ENCODE results near the gene NCK2.

NCK2 gene

GRCh38 chr2:105827351-105828096 lies 82.8 kb downstream of the NCK2 start:
- H3K9me3 Mint-ChIP-seq = peaks cover 18% of the 10 kb centered on the region
- no peaks in the 10 kb centered on the region for H3K27me3 Mint-ChIP-seq
- peaks cover 88% of the 10 kb centered on the region for H3K4me1 Mint-ChIP-seq (ENCODE audit: low read depth)
- H3K4me3 Mint-ChIP-seq = no peak overlapping the region
- DNase-seq = no peak
- H3K27ac Mint-ChIP-seq = peak overlapping the region; percentile 82
- H3K36me3 Mint-ChIP-seq (ENCODE audit: low read depth) = peaks cover 94% of the 10 kb centered on the region

- DNase-seq = no peak
- Mint-ChIP-seq H3K27ac (peak overlapping the region; percentile 77), H3K4me1 (ENCODE audit: low read depth) (peaks cover 85% of the 10 kb centered on the region), H3K4me3 (no peak overlapping the region), H3K36me3 (ENCODE audit: low read depth) (peaks cover 93% of the 10 kb centered on the region), H3K9me3 (peaks cover 20% of the 10 kb centered on the region), H3K27me3 (no peaks in the 10 kb centered on the region)
Observed at GRCh38 chr2:105828558-105828957, 83.8 kb downstream of the NCK2 start.

- H3K36me3 Mint-ChIP-seq (ENCODE audit: low read depth) = peaks cover 86% of the 10 kb centered on the region
- no peaks in the 10 kb centered on the region for H3K27me3 Mint-ChIP-seq
- H3K27ac Mint-ChIP-seq = peak overlapping the region; percentile 61
- peaks cover 31% of the 10 kb centered on the region for H3K9me3 Mint-ChIP-seq
- no peak for DNase-seq
- H3K4me3 Mint-ChIP-seq = no peak overlapping the region
- H3K4me1 Mint-ChIP-seq (ENCODE audit: low read depth) = peaks cover 90% of the 10 kb centered on the region
Observed at GRCh38 chr2:105834931-105835330, 90.2 kb downstream of the NCK2 start.

GRCh38 chr2:105836341-105836740 lies 91.6 kb downstream of the NCK2 start:
- no peak for DNase-seq
- Mint-ChIP-seq H3K27ac (peak overlapping the region; percentile 92), H3K36me3 (ENCODE audit: low read depth) (peaks cover 80% of the 10 kb centered on the region)

GRCh38 chr2:105836840-105837692 lies 92.4 kb downstream of the NCK2 start:
- H3K27ac Mint-ChIP-seq = peak overlapping the region; percentile 92
- peaks cover 78% of the 10 kb centered on the region for H3K36me3 Mint-ChIP-seq (ENCODE audit: low read depth)
- peak overlapping the region; percentile 43 for H3K4me3 Mint-ChIP-seq

More at GRCh38 chr2:105836341-105836740, 91.6 kb downstream of the NCK2 start:
- H3K27me3 Mint-ChIP-seq = no peaks in the 10 kb centered on the region
- H3K4me1 Mint-ChIP-seq (ENCODE audit: low read depth) = peaks cover 91% of the 10 kb centered on the region
- peak overlapping the region; percentile 28 for H3K4me3 Mint-ChIP-seq
- peaks cover 31% of the 10 kb centered on the region for H3K9me3 Mint-ChIP-seq

GRCh38 chr2:105839793-105840192 lies 95.1 kb downstream of the NCK2 start:
- no peaks in the 10 kb centered on the region for H3K27me3 Mint-ChIP-seq
- peaks cover 67% of the 10 kb centered on the region for H3K36me3 Mint-ChIP-seq (ENCODE audit: low read depth)
- peaks cover 89% of the 10 kb centered on the region for H3K4me1 Mint-ChIP-seq (ENCODE audit: low read depth)
- H3K4me3 Mint-ChIP-seq = no peak overlapping the region
- H3K27ac Mint-ChIP-seq = peak overlapping the region; percentile 84
- H3K9me3 Mint-ChIP-seq = peaks cover 14% of the 10 kb centered on the region
- DNase-seq = no peak

More at GRCh38 chr2:105836840-105837692, 92.4 kb downstream of the NCK2 start:
- Mint-ChIP-seq H3K9me3 (peaks cover 25% of the 10 kb centered on the region), H3K27me3 (no peaks in the 10 kb centered on the region), H3K4me1 (ENCODE audit: low read depth) (peaks cover 92% of the 10 kb centered on the region)
- no peak for DNase-seq

GRCh38 chr2:105840933-105841332 lies 96.2 kb downstream of the NCK2 start:
- Mint-ChIP-seq H3K27ac (peak overlapping the region; percentile 84), H3K36me3 (ENCODE audit: low read depth) (peaks cover 63% of the 10 kb centered on the region), H3K4me1 (ENCODE audit: low read depth) (peaks cover 88% of the 10 kb centered on the region), H3K4me3 (no peak overlapping the region), H3K27me3 (no peaks in the 10 kb centered on the region), H3K9me3 (peaks cover 7% of the 10 kb centered on the region)
- no peak for DNase-seq

GRCh38 chr2:105841551-105841950 lies 96.8 kb downstream of the NCK2 start:
- peaks cover 63% of the 10 kb centered on the region for H3K36me3 Mint-ChIP-seq (ENCODE audit: low read depth)

GRCh38 chr2:105842555-105842954 lies 97.8 kb downstream of the NCK2 start:
- Mint-ChIP-seq H3K27ac (peak overlapping the region; percentile 90), H3K4me3 (peak overlapping the region; percentile 38), H3K9me3 (peaks cover 2% of the 10 kb centered on the region), H3K36me3 (ENCODE audit: low read depth) (peaks cover 66% of the 10 kb centered on the region), H3K4me1 (ENCODE audit: low read depth) (peaks cover 87% of the 10 kb centered on the region), H3K27me3 (no peaks in the 10 kb centered on the region)
- DNase-seq = no peak

More at GRCh38 chr2:105841551-105841950, 96.8 kb downstream of the NCK2 start:
- DNase-seq = no peak
- Mint-ChIP-seq H3K9me3 (peaks cover 2% of the 10 kb centered on the region), H3K27me3 (no peaks in the 10 kb centered on the region), H3K27ac (peak overlapping the region; percentile 84), H3K4me1 (ENCODE audit: low read depth) (peaks cover 88% of the 10 kb centered on the region), H3K4me3 (no peak overlapping the region)

- H3K36me3 Mint-ChIP-seq (ENCODE audit: low read depth) = peaks cover 72% of the 10 kb centered on the region
- H3K9me3 Mint-ChIP-seq = peaks cover 2% of the 10 kb centered on the region
- H3K27me3 Mint-ChIP-seq = no peaks in the 10 kb centered on the region
- H3K4me1 Mint-ChIP-seq (ENCODE audit: low read depth) = peaks cover 88% of the 10 kb centered on the region
- H3K27ac Mint-ChIP-seq = peak overlapping the region; percentile 79
- no peak overlapping the region for H3K4me3 Mint-ChIP-seq
- DNase-seq = no peak
Observed at GRCh38 chr2:105843476-105844374, 99.0 kb downstream of the NCK2 start.

GRCh38 chr2:105845976-105846375 lies 101.3 kb downstream of the NCK2 start:
- peaks cover 74% of the 10 kb centered on the region for H3K36me3 Mint-ChIP-seq (ENCODE audit: low read depth)
- peak overlapping the region; percentile 54 for H3K27ac Mint-ChIP-seq
- no peak for DNase-seq
- H3K4me1 Mint-ChIP-seq (ENCODE audit: low read depth) = peaks cover 88% of the 10 kb centered on the region
- H3K9me3 Mint-ChIP-seq = peaks cover 2% of the 10 kb centered on the region
- no peaks in the 10 kb centered on the region for H3K27me3 Mint-ChIP-seq
- H3K4me3 Mint-ChIP-seq = no peak overlapping the region

GRCh38 chr2:105847056-105847455 lies 102.3 kb downstream of the NCK2 start:
- no peak for DNase-seq
- H3K4me1 Mint-ChIP-seq (ENCODE audit: low read depth) = peaks cover 85% of the 10 kb centered on the region
- H3K4me3 Mint-ChIP-seq = no peak overlapping the region
- peaks cover 75% of the 10 kb centered on the region for H3K36me3 Mint-ChIP-seq (ENCODE audit: low read depth)
- peak overlapping the region; percentile 58 for H3K27ac Mint-ChIP-seq
- H3K27me3 Mint-ChIP-seq = no peaks in the 10 kb centered on the region
- peaks cover 6% of the 10 kb centered on the region for H3K9me3 Mint-ChIP-seq

- no peak overlapping the region for H3K4me3 Mint-ChIP-seq
- peaks cover 68% of the 10 kb centered on the region for H3K36me3 Mint-ChIP-seq (ENCODE audit: low read depth)
- H3K4me1 Mint-ChIP-seq (ENCODE audit: low read depth) = peaks cover 84% of the 10 kb centered on the region
- H3K27me3 Mint-ChIP-seq = no peaks in the 10 kb centered on the region
- no peak for DNase-seq
- peak overlapping the region; percentile 53 for H3K27ac Mint-ChIP-seq
- H3K9me3 Mint-ChIP-seq = peaks cover 4% of the 10 kb centered on the region
Observed at GRCh38 chr2:105848367-105848766, 103.7 kb downstream of the NCK2 start.
